Hindlimb muscle (tissue), 1 donor: Measurements from ENCODE around the gene KRTAP5-1. TPM values are rescaled to one million over a fixed set of nuclear protein-coding genes. Genes with fewer than 3 reads are reported as not detected.
A peak's percentile ranks its signal among the peaks of the same experiment; 100 is the strongest.

Experiments
- DNase-seq: peaks from one replicate; pipeline ENCODE4 v3.0.0-alpha.2; 2013
- polyA plus RNA-seq: library from polyadenylated mRNA; unstranded; fragments of 120-200 nt; gene quantifications from one replicate; pipeline ENCODE4 v1.2.1, GENCODE V29; 2013; ENCODE audit not compliant: insufficient read length

KRTAP5-1 gene
- polyA plus RNA-seq, 1 donor: 1.4 TPM

- DNase-seq: peak; percentile 67
Measured at GRCh38 chr11:1559111-1559951, 25.8 kb downstream of the KRTAP5-1 start.

DNA sequence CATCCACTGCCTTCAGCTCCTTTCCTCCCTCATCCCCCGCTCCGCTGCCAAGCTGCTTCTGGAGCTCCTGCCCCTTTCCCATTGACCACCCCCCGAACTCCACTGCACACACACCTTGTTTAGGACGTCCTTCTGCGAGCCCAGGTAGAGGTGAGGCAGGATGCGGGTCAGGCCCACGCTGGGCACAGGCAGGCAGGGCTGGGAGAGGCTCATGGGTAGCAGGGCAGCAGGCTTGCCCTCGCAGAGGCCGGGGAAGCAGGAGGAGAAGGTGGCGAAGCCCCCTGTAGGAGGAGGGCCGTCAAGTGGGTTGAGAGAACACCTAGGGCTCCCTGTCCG, 26.3 kb downstream of the KRTAP5-1 start:
- no peak for DNase-seq

GRCh38 chr11:1557904-1558774, 26.9 kb downstream of the KRTAP5-1 start:
- no peak for DNase-seq

DNA sequence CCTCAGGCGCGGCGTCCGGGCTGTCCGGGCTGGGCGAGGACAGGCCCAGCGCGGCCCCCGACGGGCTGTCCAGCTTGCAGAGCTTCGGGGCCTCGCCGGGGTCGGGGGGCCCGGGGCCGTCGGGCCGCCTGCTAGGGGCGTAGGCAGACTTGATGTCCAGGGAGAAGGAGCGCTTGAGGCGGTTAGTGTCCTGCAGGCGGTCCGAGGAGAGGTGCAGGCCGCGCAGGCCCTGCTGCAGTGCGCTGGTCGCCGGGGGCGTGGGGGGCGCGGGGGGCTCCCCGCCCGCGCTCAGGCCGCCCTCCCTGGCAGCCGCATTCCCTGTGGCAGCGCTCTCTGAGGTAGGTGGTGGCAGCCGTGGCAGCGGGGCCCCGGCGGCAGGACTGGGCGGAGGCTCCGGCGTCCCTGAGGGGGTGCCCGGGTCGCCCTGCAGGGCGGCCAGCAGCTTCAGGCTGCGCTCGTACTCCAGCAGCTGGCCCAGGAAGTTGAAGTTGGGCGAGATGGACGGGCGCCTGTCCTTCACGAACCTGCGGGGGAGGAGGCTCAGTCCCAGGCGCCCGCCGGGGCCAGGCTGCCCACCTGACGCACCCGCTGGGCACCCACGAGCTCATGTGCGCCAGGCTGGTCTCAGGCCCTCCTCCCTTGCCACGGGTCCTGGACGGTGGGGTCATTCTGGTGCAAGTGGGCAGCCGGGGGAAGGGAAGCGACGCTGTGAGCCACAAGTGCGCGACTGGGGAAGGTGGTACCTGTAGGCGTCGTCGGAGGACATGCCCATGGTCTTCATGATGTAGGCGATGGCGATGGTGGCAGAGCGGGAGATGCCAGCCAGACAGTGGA, 27.8 kb downstream of the KRTAP5-1 start:
- DNase-seq: no peak

DNA sequence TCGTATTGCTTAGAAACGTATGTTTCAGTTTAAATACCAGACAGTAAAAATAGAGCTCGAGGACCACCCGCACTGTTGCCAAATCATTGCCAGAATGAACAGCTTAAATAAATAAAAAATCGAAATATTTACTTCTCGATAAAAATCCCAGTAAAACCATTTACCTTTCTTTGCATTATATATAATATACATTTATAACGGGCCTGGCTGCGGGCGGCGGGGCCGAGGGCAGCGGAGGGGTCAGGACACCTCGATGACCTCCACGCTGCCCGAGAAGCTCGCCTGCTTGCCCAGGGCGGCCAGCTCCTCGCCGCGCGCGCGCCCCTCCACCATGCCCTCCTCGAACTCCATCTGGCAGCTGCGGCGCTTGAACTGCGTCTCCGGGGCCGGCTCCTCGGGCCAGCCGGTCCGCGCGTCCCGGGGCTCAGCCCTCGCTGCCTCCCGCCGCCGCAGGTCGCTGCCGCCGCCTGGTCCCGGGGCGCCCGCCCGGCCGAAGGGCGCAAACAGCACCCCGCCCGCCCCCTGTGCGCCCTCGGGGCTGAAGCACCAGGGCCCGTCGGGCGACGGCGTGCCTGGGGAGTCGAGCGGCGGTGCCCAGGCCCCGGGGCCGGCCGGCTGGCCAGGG, 28.7 kb downstream of the KRTAP5-1 start:
- DNase-seq: no peak

GRCh38 chr11:1555713-1556153, 29.4 kb downstream of the KRTAP5-1 start:
- no peak for DNase-seq

DNA sequence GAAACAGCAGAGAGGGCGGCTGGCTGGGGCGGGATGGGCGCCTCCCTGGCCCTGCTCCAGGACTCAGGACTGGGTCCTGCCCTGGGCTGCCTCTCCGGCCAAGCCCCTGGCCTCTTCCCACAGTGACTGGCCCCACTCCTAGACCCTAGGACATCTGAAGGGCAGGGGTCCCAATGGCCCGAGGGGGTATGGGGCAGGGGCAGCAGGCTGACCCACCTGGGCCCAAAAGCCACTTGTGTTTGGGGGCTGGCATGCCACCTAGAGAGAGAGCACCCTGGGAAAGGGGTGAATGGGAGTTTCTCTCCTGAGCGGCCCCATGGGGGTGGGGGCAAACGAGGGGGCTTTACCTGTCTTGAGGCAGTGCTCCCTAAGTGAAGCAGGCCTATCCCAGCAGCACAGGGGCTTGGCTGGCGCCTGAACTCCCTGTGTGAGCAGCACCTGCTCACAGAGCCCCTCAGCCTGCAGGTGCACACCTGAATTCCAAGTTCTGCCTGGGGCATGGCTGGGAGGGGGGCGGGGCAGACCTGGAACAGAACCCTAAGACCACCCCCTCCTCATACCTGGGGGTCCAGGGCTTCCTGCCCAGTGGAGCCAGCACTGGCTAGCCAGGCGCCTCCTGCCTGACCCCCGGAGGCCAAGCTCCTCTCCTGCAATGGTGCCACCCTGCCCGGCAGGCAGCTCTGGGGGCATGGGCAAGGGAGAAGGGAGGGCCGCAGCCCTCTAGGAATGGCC, 29.9 kb downstream of the KRTAP5-1 start:
- DNase-seq: no peak

GRCh38 chr11:1553808-1554594, 31.1 kb downstream of the KRTAP5-1 start:
- no peak for DNase-seq

DNA sequence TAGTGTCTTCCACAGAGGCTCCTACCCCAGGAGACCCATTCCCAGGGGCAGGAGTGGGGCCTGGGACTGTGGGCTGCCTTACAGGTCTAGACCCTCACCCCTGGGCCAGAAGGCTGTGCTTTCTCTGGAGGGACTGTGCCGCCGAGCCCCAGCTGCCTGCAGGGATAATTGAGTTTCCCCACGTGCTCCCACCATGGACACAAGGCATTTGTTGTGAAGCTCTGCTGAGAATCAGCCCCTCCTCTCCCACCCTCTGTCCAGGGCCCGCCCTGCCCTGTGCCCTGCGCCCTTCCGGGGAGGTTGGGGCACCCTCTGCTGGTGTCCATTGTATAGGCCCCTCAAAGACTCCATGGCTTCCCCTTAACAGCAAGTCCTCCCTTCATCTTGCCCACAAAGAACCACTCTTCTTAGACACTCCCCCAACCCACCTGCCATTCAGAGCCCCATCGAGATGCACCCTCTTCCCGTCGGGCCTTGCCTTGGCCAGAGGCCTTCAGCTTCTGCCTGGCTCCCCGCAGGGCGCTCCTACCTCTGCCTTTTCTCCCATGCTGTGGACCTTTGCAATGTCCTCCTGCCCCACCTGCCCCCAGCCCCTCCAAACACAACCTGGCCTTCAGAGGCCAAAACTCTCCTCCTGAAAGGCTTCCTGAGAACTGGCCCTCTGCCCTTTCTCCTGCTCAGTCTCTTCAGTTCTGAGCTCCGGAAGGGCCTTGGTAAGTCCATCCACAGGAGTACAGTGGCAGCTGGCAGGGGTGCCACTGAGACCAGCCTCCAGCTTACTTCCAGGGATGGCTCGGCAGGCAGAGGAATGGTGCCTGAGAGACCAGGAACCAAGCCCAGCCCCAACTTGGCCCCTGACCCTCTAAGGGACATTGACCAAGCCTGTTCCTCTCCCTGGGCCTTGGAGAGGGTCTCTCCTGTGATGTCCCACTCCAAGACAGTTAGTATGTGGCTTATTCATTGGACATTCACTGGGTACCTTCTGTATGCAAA, 35.4 kb downstream of the KRTAP5-1 start:
- DNase-seq: no peak

- no peak for DNase-seq
Measured at GRCh38 chr11:1548221-1549070, 36.6 kb downstream of the KRTAP5-1 start.

GRCh38 chr11:1547467-1548098, 37.5 kb downstream of the KRTAP5-1 start:
- no peak for DNase-seq

- peak; percentile 59 for DNase-seq
Measured at GRCh38 chr11:1546536-1547466, 38.3 kb downstream of the KRTAP5-1 start.

DNA sequence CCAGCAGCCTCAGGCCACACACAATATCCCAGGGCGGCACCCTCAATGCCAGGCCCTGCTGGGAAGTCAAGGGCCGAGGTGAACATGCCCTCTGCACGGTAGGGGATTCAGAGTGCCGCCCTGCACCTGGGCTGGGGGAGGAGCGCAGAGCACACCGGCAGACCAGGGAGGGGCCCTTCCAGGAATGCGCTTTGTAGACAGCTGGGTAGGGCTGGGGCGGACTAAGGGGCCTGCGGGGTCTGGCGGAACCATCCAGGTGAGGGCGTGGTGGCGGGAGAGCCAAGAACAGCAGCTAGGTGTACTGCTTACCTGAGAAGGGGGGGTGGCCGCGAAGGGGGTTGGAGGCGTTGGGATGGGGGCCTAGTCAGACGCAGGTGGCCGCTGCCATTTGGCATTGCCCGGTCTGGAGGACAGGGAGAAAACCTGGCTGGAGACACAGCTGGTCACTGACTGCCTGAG, 39.0 kb downstream of the KRTAP5-1 start:
- DNase-seq: no peak

- no peak for DNase-seq
Measured at GRCh38 chr11:1545432-1545831, 39.7 kb downstream of the KRTAP5-1 start.

DNA sequence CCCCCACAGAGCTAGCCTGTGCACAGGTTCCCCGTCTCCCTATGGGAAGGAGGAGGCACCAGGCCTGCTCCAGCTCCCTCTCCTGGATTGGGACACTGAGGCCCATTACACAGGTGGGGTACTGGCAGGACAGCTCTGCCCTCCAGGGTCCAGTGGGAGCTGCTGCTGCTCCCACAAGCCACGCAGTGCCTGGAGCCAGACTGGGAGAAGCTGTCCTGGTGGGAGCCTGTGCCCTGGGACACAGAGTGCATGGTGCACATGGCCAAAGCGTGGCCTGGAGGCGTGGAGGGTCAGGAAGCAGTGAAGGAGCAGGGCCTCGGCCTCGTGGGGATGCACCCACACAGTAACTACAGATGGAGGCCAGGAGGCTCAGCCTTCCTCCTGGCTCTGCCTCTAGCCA, 40.5 kb downstream of the KRTAP5-1 start:
- DNase-seq: no peak

GRCh38 chr11:1543606-1544263, 41.3 kb downstream of the KRTAP5-1 start:
- no peak for DNase-seq
